Kidney capillary endothelial cell (primary cell): ENCODE results near the gene NDUFB11.

ENCODE experiments used
- DNase-seq: peaks from one replicate; pipeline ENCODE4 v3.0.0-alpha.2; 2018; ENCODE audit warnings: low spot score

The NDUFB11 gene

DNA sequence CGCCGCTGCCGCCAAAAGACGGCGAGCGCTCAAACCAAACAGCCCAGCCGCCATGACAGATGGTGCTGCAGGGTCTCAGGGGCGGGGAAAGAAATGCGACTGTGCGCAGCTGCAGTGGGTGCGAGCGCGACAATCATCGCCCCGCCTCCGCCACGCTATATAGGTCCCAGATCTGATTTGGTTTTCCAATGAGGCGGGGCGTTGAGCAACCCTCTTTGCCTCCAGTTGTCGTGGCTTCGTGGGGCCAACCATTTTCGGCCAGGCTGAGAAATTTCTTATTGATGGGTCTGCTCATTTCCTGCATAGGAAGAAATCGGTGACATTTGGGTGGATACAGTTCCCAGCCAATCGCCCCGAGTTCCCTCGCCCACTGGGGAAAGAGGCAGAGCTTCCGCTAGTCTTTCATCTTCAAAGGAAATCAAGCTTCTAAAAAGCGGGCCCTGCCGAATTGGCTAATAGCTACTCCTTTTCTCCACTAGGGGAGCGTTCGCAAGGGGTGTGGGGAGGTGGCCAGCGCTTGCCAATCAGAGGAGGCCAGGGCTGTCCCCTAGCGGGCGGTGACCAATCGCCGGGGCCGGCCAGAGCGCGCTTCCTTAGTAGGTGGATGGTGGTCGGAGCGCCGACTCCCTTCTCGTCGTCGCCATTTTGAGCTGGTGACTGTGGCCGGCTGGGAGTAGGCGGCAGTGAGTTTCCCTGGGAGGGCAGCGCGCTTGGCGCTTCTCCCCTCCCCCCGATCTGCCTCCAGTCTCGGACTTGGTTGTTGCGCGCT is at the start of gene NDUFB11, which contains the start of gene RBM10:
TSS of gene NDUFB11 (minus strand) at position 77 of the 769 bp plus-strand sequence. CDS start at position 54, 23 bp downstream.
TSS of gene RBM10 (plus strand) at position 596 of the 769 bp plus-strand sequence. CDS start 2,261 bp downstream, outside the sequence.
- DNase-seq, result peak; percentile 70

DNA sequence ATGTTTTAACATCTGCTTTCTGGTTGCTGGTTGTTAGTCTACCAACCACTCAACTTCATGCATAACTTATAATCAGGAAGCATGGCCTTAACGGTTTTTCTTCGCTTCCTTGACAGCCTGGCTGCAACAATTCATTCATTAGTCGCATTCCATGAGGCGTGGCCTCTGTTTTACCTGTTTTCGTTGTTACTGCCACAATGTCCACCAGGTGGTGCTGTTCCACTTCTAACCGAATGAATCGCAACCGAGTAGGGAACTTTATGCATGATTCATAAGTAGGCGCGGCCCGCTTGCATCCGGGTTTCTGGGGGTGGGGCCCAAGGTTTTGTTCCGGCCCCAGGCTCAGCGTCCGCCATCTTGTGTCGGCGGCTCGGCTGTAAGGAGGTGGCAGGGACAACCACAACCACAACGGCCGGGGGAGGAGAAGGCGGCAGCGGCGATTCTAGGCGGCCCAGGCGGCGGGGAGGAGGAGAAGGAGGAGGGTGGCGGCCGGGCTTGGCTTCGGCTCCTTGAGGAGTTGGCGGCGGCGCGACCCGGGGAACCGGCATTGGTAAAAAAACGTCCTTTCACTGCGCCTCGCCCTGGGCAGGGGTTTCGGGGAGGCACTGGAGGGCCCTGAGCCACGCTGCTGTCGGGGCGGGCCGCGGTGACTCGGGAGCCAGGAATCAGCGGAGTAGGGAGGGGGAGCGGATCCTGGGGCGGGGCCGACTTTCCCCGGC is 49.1 kb upstream of the NDUFB11 start, which contains the start of gene UBA1:
TSS of gene UBA1 (plus strand) at position 355 of the 719 bp plus-strand sequence. CDS start 4,974 bp downstream, outside the sequence.
- DNase-seq, result peak; percentile 95

DNA sequence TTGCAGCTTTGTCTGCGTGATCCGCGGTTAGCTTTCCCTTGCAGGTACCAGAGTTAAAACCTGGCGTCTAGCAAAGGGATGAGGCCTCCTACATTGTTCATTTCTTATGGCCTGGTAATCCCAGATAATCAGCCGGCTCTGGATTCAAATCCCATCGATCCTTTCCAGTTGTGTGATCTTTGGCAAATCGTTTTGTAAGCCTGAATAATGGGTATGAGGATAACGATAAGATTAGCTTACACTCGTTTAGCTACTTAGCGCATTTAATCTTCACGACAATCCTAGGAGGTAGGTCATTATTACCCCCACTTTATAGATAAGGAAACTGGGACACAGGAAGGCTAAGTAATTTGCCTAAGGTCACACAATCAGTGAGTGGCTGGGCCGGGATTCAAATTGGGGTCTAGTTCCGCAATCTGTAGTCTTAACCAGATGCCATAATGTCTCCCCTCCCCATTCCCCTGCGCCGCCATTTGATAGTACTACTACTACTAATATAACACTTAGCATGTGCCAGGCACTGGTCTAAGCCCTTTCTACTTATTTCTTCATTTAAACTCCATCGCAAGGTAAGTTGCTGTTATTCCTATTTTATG is 47.4 kb upstream of the NDUFB11 start:
- no peak for DNase-seq

DNA sequence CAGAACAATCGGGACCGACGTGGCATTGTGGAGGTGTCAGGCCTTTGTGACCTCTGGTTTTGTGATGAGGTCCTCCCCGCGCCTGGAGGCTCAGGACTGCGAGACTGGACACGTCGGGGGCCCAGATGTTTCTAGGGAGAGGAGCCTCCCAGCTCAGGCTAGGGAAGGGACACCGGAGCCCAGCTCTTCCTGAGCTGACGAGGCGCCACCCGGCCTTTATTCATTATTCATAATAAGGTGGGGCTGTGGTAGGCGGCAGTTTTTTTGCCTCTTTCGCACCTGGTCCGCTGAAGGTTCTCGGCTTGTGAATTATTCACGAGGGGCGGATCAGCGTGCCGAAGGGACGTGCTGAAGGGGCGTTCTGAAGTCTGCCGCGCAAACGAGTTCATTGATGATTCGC is 46.8 kb upstream of the NDUFB11 start:
- DNase-seq, result no peak

DNA sequence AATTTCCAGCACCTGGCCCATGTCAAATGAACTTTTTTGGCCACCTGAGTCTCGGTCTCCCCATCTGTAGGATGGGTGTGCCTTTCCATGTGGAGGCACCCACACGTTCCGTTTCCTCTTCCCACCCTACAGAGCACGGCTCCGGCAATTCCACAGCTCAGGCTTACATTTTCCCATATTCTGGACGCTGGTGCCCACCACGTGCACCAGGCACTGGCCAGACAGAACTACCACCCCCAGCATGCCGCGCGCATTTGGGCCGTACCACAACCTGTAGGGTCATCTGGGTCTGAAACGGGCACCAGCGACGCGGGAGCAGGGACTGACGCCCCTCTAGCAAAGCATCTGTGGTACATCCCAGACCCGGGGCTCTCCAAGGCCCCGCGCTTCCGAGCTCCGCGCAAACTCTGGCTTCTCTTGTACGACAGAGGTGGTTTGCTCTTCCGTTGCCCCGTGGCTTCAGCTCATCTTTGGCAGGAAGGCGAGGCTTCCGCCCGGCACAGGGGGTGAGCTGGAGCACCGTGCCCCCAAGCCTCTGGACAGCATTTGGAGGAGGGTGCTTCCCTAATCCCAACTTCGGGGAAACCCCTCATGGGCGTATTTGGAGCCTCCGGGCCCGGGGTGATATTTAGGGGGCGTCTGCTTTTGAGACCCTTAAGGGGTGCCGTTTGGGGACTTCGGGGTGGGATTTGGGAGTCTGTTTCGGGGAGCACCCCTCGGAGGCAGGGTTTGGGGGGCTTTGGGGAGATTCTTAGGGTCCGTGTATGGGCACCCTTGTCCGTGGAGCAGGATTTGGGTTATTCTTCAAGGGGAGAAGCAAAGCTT is 46.2 kb upstream of the NDUFB11 start:
- peak; percentile 78 for DNase-seq

DNA sequence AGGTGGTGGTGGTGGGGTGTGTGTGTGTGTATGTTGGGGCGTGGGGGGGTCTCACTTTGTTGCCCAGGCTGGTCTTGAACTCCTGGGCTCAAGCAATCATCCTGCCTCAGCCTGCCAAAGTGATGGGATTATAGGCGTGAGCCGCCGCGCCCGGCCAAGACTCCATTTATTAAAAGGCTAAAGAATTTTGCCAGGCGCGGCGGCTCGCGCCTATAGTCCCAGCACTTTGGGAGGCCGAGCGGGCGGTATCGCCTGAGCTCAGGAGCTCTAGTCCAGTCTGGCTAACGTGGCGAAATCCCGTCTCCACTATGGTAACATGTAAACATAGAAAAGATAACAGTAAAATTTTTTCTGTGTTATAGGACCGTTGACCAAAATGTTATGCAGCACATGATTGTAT is 45.4 kb upstream of the NDUFB11 start:
- DNase-seq, result no peak

DNA sequence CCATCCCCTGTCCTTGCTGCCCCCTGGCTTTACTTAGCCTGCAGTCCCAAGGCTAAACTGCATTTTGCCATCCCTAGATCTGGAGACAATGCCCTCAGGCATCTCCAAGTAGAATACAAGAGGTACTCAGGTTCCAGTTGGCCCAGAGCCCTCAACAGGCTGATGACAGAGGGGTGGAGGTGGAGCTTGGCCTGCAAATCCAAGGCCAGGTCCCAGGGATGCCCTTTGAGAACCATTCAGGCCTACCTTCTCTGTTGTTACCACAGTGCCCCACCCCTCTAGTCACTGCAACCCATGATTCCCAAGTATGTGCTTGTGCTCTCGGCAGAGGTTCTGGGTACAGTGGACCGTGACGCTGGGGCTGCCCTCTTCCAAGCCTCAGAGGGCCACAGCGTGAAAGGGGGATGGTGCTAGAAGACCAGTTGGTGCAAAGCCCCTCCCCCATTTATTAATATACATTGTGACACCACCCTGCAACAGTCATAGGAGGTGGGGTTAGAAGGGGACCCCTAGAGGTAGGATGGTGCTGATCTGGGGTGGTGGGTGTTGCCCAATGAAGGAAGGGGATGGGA is 42.7 kb upstream of the NDUFB11 start:
- DNase-seq, result no peak

DNA sequence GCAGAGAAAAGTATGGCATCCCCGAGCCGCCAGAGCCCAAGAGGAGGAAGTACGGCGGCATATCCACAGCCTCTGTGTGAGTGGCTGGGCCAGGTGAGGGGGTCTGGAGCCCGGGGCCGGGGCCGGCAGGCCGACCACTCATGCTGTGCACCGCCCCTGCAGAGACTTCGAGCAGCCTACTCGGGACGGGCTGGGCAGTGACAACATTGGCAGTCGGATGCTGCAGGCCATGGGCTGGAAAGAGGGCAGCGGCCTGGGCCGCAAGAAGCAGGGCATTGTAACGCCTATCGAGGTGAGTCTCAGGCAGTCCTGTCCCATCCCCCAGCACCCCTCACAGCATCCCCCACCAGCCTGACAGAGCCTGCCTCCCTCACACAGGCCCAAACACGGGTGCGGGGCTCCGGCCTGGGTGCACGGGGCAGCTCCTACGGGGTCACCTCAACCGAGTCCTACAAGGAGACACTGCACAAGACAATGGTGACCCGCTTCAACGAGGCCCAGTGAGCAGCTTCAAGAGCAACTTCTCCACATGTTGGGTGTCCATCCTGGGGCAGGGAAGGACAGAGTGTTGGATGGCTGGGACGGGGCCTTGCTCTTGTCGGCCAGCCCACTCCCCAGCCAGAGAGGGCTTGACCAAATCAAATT is 41.7 kb upstream of the NDUFB11 start:
- no peak for DNase-seq

DNA sequence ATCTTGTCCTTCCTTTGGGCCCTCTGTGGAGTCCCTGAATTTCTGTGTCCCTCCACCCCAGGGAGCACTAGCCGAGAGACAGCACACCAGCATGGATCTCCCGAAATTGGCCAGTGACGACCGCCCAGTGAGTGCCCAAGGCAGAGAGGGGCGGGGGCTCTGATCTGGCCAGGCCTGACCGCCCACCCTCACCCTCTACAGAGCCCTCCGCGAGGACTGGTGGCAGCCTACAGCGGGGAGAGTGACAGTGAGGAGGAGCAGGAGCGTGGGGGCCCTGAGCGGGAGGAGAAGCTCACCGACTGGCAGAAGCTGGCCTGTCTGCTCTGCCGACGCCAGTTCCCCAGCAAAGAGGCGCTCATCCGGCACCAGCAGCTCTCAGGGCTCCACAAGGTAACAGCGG is 40.7 kb upstream of the NDUFB11 start:
- no peak for DNase-seq

DNA sequence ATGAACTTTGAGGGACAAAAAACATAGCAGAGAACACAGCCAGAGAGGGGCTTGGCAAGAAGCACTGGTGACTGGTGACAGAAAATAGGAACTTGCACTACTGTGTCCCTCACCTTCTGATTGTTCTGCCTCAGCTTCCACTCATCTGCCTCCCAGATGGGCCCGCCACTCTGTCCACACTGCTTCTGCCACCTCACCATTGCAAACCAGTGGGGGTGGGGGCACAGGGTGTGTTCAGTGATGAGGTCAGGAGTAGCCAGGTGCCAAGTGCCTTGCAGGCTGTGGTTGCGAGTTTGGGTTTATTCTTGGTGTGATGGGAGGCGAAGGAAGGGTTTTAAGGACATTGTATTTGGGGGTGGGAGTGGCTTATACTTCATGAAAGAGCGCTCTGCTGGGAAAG is 40.0 kb upstream of the NDUFB11 start:
- DNase-seq, result no peak

DNA sequence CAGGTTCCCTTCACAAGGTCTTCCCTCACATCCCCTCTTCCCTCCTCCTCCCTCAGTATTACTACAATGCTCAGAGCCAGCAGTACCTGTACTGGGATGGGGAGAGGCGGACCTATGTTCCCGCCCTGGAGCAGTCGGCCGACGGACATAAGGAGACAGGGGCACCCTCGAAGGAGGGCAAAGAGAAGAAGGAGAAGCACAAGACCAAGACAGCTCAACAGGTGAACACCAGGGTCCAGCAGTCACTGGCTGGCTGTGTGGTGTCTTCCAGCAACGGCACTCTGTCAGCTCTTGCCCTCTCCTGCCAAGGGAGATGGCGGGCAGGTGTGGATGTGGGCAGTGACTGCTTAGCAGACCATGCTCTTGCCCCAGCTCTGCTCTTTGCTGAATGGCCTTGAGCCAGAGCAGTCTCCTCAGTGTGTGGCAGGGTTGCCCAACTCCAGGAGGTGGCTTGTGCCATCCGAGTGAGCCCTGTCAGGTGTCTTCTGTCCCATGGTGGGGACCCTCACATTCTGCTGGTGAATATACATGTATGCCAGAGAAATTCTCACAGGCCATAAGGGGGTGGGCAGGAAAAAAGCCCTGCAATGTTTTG is 37.7 kb upstream of the NDUFB11 start:
- DNase-seq, result no peak

DNA sequence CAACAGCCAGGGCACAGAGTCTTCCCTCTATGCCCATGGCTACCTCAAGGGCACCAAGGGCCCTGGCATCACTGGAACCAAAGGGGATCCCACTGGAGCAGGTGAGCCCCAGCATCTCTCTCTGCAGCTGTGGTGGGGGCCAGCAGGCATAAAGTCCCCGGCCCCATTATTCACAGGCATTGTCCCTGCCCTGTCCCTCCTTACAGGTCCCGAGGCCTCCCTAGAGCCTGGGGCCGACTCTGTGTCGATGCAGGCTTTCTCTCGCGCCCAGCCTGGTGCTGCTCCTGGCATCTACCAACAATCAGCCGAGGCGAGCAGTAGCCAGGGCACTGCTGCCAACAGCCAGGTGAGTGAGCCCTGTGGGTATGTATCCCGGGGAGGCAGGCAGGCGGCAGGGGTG is 36.8 kb upstream of the NDUFB11 start:
- no peak for DNase-seq

DNA sequence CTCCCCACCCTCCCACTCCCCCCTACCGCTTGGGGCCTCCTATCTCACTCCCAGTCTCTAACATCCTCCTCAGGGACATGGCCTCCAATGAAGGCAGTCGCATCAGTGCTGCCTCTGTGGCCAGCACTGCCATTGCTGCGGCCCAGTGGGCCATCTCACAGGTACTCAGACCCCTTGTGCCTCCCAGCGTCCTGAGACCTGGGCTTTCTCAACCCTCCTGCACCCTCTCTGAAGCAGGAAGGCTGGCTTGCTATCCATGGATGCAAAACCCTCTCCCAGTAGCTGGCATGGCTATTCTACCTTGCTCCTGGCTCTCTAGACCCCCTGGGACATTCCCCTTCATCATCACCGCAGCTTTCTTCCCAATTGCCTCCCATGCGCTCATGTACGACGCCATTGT is 35.8 kb upstream of the NDUFB11 start:
- no peak for DNase-seq

DNA sequence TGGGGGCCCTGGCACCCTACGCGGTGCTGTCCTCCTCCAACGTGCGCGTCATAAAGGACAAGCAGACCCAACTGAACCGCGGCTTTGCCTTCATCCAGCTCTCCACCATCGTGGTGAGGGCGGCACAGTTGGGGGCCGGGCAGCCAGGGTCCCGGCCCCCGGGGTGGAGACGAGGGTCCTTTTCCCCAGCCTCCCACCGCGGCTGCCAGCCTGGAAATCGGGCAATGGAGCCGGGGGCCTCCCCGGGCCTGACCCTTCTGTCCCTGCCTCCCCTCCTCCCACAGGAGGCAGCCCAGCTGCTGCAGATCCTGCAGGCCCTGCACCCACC is 35.4 kb upstream of the NDUFB11 start:
- DNase-seq, result no peak

DNA sequence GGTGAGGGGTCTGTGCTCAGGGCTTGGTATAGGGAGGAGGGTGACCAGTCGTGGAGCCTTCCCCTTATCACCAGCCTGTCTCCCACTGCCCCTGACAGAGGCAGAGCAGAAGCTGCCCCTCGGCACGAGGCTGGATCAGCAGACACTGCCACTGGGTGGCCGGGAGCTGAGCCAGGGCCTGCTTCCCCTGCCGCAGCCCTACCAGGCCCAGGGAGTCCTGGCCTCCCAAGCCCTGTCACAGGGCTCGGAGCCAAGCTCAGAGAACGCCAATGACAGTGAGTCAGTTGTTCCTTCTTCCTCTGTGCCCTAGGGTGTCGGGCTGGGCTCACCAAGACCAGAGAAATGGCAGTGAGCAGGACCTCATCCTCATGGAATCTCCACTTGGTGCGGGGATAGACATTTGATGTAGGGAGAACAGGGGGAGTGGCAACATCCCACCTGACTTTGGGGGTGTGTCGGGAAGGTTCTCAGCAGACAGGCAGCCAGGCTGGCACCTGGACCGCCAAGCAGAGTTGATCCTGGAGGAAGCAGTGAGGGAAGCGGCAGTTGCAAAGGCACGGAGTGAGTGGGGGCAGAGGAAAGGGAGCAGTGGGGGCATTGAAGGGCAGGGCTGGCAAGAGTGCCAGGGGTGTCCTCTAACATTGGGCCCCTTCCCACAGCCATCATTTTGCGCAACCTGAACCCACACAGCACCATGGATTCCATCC is 34.9 kb upstream of the NDUFB11 start:
- DNase-seq, result no peak

DNA sequence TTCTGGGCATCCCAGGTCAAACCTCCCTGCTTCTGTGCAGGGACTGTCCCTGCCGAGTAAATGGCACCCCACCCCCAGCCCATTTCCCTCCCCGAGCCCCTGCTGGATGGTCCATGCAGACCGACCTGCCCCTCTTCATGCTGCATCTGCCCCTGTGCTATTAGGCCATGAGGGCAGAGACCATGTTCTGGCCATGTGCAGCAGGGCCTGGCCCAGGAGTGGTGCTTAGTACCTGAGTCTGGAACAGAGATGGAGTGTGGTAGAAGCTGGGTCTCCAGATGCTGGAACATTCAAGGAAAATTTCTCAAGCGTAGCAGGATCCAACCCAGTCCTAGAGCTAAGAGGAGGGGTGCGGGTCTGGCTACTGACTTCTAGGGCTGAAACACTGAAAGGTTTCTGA is 33.8 kb upstream of the NDUFB11 start:
- no peak for DNase-seq

DNA sequence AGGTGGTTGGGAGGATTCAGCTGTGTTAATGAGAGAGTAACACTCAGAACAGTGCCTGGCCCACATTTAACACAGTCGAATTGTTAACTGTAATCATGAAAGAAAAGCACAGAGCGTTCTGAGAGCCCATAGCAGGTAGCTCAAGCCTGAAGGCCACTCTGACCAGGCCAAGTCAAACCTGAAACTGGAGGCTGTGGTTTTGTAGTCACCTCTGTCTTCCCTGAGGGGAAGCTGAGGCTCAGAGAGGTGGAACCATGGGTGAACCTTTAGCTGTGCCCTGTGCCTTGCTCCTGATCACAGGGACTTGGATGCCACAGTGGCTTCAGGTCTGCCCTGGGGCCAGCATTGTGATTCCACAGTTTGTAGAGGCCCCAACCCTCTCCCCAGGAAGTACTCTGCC is 32.6 kb upstream of the NDUFB11 start:
- no peak for DNase-seq

DNA sequence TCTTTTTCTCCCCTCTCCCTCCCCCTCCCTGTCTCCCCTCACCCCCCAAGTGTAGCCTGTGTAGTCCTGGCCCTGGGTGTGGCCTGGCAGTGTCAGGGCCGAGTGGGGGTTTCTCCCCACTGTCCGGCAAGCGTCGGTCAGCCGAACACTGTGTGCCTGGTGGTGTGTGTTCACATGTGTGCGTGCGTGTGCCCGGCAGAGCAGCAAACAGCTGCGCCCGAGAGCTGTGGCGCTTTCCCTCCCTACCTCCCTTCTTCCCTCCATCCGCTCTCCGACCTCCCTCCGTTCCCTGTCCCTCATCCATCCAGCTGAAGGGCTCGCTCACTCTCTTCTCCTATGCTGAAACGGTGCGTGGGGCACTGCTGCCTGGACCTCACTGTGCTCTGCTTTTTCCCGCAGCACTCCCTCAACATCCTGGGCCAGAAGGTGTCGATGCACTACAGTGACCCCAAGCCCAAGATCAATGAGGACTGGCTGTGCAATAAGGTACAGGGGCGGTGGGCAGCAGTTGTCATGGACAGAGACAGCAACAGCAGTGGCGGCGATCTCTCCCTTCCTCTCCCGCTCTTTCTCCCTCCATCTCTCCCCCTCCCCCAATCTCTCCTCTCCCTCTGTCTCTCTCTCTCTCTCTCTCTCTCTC is 31.7 kb upstream of the NDUFB11 start:
- DNase-seq, result no peak

DNA sequence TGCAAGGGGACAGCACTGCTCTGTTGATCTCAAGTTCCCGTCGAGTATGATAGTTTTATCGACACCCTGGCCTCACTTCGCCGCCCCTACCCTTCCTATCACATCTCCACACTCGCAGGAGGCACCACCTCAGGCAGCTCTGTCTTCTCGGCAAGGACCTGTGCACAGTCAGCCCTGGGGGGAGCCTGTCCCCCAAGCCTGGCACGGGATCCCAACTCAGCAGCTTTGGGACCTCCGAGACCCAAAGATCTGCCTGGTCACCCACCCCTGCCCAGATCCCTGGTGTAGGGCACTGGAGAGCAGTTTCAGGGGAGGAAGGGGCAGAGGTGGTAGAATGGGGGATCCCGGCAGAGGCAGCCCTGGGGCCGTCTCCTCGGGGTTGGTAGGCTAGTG is 31.1 kb upstream of the NDUFB11 start:
- no peak for DNase-seq
